Effector CD8-positive, alpha-beta T cell (primary cell): ENCODE measurements around the gene IGSF6.

Experiments
- DNase-seq: peaks from one replicate; lab custom pipeline; 2025; lab: John Stamatoyannopoulos, UW

IGSF6 gene

GRCh38 chr16:21600031-21600773 is 52.2 kb downstream of the IGSF6 start:
- no peak for DNase-seq

GRCh38 chr16:21599122-21600030 is 53.0 kb downstream of the IGSF6 start, which contains the start of gene METTL9:
TSS of gene METTL9 (plus strand) at chr16:21599577. CDS start at chr16:21599734, 157 bp downstream.
- peak; percentile 89 for DNase-seq

- no peak for DNase-seq
Measured at GRCh38 chr16:21598701-21599121, 53.7 kb downstream of the IGSF6 start.

GRCh38 chr16:21598206-21598605 is 54.2 kb downstream of the IGSF6 start:
- no peak for DNase-seq

GRCh38 chr16:21597561-21598030 is 54.8 kb downstream of the IGSF6 start:
- DNase-seq = no peak

GRCh38 chr16:21593530-21594289 is 58.7 kb downstream of the IGSF6 start:
- no peak for DNase-seq

GRCh38 chr16:21592191-21592590 is 60.2 kb downstream of the IGSF6 start:
- no peak for DNase-seq

- DNase-seq = no peak
Measured at GRCh38 chr16:21590796-21591195, 61.6 kb downstream of the IGSF6 start.

GRCh38 chr16:21590287-21590686 is 62.1 kb downstream of the IGSF6 start:
- DNase-seq = no peak

- no peak for DNase-seq
Measured at GRCh38 chr16:21589551-21589950, 62.9 kb downstream of the IGSF6 start.
